Right lobe of liver (tissue), 4 donors: ENCODE data around the gene KCND2.

Source experiments
- CTCF ChIP-seq, 4 donors: fragments of 200-600 bp in 3 of 4; fragments of 450-650 bp in 1 of 4; IDR thresholded peaks; one replicate each; pipeline versions ENCODE4 v1.5.1 to v1.8.0; 2016 to 2022; ENCODE audit warnings: antibody characterized with exemption in 4 of 4, mild to moderate bottlenecking in 2 of 4
- POLR2A ChIP-seq: fragments of 450-650 bp; IDR thresholded peaks from one replicate; pipeline ENCODE4 v1.6.1; 2017; ENCODE audit warnings: antibody characterized with exemption, mild to moderate bottlenecking
- donor health status: DM: no; HTN: no; CAD: no.
- donor health status: DM: no; HTN: no; CAD: no.
- donor health status: DM: no; HTN: yes; CAD: no.

DNA sequence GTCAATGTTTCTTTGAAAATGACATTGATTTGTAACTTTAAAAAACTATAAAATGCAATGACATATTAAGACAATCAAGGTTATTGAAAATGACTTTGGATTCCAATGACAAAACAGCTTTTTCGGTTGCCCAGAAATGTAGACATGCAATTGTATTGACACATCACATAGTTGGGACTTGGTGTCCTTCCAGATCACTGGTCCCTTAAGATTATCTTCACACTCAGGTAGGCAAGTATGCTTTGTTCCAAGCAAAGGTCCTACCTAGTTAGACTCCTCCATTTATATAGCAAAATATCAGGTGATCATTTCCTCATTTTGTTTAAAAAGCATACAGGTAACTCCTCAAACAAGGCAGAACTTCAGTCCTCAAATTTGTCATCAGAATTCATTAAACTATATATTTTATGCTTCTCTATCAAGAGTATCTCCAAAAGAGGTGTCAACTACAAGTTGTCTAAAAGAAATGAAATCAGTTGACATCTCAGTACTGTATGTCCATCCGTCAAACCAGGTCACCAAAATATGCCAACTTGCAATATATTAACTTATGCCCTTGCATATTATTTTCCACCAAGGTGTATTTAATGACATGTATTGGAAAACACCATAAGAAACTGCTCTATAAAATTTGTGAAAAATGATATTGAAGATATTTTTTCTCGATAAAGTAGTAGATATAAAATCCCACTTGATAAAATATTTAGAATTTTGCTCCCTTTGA lies 520.4 kb downstream of the KCND2 start:
- TF ChIP-seq POLR2A: no peak
- TF ChIP-seq CTCF (IDR thresholded peaks at IDR 0.05): no peak
